Stimulated activated memory B cell treated with anti-CD40 and anti-IgM and Interleukin-4, amounts not matched to agents 10 μg/mL and 1 μg/mL and 100 μg/mL, for 72 hours (primary cell): ENCODE data around the gene IL12A.

Experiments used
- ATAC-seq: fragments of 150-1000 bp; cut with Tn5 transposase; 2 replicates; pipeline ENCODE4 v1.10.0; 2021
- H3K27ac Mint-ChIP-seq: one replicate; pipeline ENCODE4 v1.8.0; 2022; ENCODE audit warnings: mild to moderate bottlenecking, mixed read lengths
- H3K27me3 Mint-ChIP-seq: one replicate; pipeline ENCODE4 v1.8.0; 2022; ENCODE audit warnings: mixed read lengths
- H3K36me3 Mint-ChIP-seq: one replicate; pipeline ENCODE4 v1.8.0; 2022; ENCODE audit warnings: mixed read lengths
- H3K4me1 Mint-ChIP-seq: one replicate; pipeline ENCODE4 v1.8.0; 2022; ENCODE audit warnings: mixed read lengths
- H3K4me3 Mint-ChIP-seq: one replicate; pipeline ENCODE4 v1.8.0; 2022; ENCODE audit warnings: mild to moderate bottlenecking, moderate library complexity, mixed read lengths
- H3K9me3 Mint-ChIP-seq: one replicate; pipeline ENCODE4 v1.8.0; 2022; ENCODE audit warnings: mixed read lengths

The IL12A gene

GRCh38 chr3:159988617-159989271 lies at the start of gene IL12A:
Gene IL12A, plus strand, starts transcription at chr3:159988835.
- H3K36me3 Mint-ChIP-seq: peaks cover 6% of the 10 kb centered on the region

DNA sequence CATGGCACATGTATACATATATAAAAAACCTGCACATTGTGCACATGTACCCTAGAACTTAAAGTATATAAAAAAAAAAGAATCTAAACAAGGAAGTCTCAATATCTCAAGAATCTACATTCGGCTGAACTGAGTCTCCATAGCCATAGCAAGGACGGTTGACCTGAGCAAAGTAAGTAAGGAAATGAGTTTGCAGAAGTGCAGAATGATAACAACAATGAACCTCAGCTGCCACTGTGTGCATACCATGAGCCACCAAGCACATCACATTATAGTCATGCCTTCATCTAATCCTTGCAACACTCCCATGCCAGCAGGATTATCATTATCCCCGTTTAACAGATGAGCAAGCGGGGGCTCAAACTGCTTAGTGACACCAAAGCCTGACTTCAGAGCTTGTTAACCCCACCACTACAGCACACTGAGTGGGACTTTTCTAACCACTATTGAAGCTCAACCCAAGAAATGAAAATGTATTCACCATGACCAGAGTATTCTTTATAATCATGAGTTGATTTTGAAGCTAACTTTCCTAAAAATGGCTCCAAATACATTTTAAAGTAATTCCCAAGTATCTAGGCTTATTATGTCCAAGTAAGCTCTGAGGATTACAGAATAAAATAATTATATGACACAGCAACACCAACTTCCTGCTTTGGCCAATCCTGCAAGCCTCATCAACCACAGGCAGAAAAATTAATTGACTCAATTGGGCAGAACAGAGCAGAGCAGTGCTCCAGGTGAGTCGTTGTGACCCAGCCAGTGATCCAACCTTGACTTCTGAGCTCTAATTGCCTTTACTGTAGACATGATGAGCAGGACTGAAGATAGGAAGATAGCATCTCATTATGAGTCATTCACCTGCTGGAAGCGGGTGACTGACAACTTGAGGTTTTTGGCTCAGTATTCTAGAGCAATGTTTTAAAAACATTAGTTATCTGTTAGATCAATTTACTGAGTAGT lies 47.3 kb upstream of the IL12A start:
- no peak for ATAC-seq
- H3K4me1 Mint-ChIP-seq: peaks cover 4% of the 10 kb centered on the region
- no peaks in the 10 kb centered on the region for H3K36me3 Mint-ChIP-seq
- H3K27ac Mint-ChIP-seq: no peak overlapping the region
- no peak overlapping the region for H3K4me3 Mint-ChIP-seq
- H3K9me3 Mint-ChIP-seq: no peaks in the 10 kb centered on the region
- H3K27me3 Mint-ChIP-seq: peaks cover 9% of the 10 kb centered on the region

More at GRCh38 chr3:159988617-159989271, at the start of gene IL12A:
- H3K4me1 Mint-ChIP-seq: peaks cover 43% of the 10 kb centered on the region
- H3K27ac Mint-ChIP-seq: peak within 1 kb of the TSS; percentile 86
- H3K4me3 Mint-ChIP-seq: peak within 1 kb of the TSS; percentile 87
- peak; percentile 97 for ATAC-seq
- no peaks in the 10 kb centered on the region for H3K27me3 Mint-ChIP-seq
- H3K9me3 Mint-ChIP-seq: no peaks in the 10 kb centered on the region

GRCh38 chr3:159944781-159945180 lies 43.9 kb upstream of the IL12A start:
- no peak for ATAC-seq
- H3K4me1 Mint-ChIP-seq: peaks cover 16% of the 10 kb centered on the region
- no peak overlapping the region for H3K27ac Mint-ChIP-seq
- H3K36me3 Mint-ChIP-seq: no peaks in the 10 kb centered on the region
- peaks cover 19% of the 10 kb centered on the region for H3K27me3 Mint-ChIP-seq
- no peak overlapping the region for H3K4me3 Mint-ChIP-seq
- no peaks in the 10 kb centered on the region for H3K9me3 Mint-ChIP-seq

DNA sequence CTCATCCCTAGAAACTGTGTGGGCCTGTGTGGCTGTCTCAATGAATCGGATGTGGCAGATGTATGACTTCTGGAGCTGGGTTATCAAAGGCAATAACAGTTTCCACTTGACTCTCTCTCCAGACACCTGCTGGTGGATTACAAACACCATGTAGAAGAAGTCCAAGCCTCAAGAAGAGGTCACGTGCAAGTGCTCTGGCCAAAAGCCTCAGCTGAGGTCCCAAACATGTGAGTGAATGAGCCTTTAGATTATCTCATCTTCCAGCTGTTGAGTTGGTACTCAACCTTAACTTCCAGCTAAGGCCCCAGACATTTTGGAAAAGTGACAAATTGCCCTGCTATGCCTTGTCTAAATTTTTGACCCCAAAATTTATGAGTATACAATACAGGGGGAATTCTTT lies 42.7 kb upstream of the IL12A start:
- H3K27ac Mint-ChIP-seq: no peak overlapping the region
- no peak for ATAC-seq
- H3K4me3 Mint-ChIP-seq: no peak overlapping the region
- no peaks in the 10 kb centered on the region for H3K36me3 Mint-ChIP-seq
- H3K27me3 Mint-ChIP-seq: peaks cover 19% of the 10 kb centered on the region
- H3K9me3 Mint-ChIP-seq: no peaks in the 10 kb centered on the region
- H3K4me1 Mint-ChIP-seq: peaks cover 23% of the 10 kb centered on the region

DNA sequence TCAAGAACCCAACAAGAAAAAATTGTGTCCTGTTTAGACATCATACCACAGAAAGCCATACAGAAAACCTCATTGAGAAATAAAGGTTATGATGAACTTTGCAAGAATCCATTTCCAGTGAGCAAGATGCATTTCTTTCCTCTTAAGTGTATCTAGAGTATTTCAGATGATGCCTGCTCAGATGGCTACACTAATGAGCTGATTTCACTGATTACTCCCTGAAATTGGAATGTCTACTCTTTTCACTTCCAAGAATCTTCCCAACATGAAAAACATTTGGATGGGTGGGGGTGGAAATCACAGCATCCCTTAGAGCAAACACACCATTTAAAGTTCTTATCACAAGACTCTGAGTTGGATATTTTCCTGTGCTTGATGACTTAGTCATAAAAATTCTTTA lies 41.4 kb upstream of the IL12A start:
- Mint-ChIP-seq H3K4me1 (peaks cover 19% of the 10 kb centered on the region), H3K27ac (no peak overlapping the region), H3K9me3 (no peaks in the 10 kb centered on the region), H3K27me3 (peaks cover 10% of the 10 kb centered on the region), H3K36me3 (no peaks in the 10 kb centered on the region), H3K4me3 (no peak overlapping the region)
- no peak for ATAC-seq

GRCh38 chr3:159948429-159949144 lies 40.0 kb upstream of the IL12A start:
- Mint-ChIP-seq H3K4me1 (peaks cover 19% of the 10 kb centered on the region), H3K4me3 (no peak overlapping the region)
- peak; percentile 51 for ATAC-seq

GRCh38 chr3:159950156-159950898 lies 38.3 kb upstream of the IL12A start:
- Mint-ChIP-seq H3K4me1 (peaks cover 19% of the 10 kb centered on the region), H3K27me3 (peaks cover 10% of the 10 kb centered on the region), H3K27ac (no peak overlapping the region), H3K4me3 (no peak overlapping the region), H3K9me3 (no peaks in the 10 kb centered on the region), H3K36me3 (no peaks in the 10 kb centered on the region)
- ATAC-seq: peak; percentile 67

More at GRCh38 chr3:159948429-159949144, 40.0 kb upstream of the IL12A start:
- H3K27me3 Mint-ChIP-seq: peaks cover 10% of the 10 kb centered on the region
- no peaks in the 10 kb centered on the region for H3K9me3 Mint-ChIP-seq
- H3K36me3 Mint-ChIP-seq: no peaks in the 10 kb centered on the region
- no peak overlapping the region for H3K27ac Mint-ChIP-seq

GRCh38 chr3:159951540-159951939 lies 37.1 kb upstream of the IL12A start:
- Mint-ChIP-seq H3K27ac (no peak overlapping the region), H3K4me1 (peaks cover 19% of the 10 kb centered on the region), H3K4me3 (no peak overlapping the region), H3K9me3 (no peaks in the 10 kb centered on the region), H3K36me3 (no peaks in the 10 kb centered on the region), H3K27me3 (peaks cover 10% of the 10 kb centered on the region)
- no peak for ATAC-seq

GRCh38 chr3:159953325-159954085 lies 35.1 kb upstream of the IL12A start:
- ATAC-seq: no peak
- no peaks in the 10 kb centered on the region for H3K36me3 Mint-ChIP-seq
- H3K4me3 Mint-ChIP-seq: no peak overlapping the region
- peaks cover 10% of the 10 kb centered on the region for H3K27me3 Mint-ChIP-seq
- peaks cover 3% of the 10 kb centered on the region for H3K9me3 Mint-ChIP-seq
- peaks cover 14% of the 10 kb centered on the region for H3K4me1 Mint-ChIP-seq
- no peak overlapping the region for H3K27ac Mint-ChIP-seq

DNA sequence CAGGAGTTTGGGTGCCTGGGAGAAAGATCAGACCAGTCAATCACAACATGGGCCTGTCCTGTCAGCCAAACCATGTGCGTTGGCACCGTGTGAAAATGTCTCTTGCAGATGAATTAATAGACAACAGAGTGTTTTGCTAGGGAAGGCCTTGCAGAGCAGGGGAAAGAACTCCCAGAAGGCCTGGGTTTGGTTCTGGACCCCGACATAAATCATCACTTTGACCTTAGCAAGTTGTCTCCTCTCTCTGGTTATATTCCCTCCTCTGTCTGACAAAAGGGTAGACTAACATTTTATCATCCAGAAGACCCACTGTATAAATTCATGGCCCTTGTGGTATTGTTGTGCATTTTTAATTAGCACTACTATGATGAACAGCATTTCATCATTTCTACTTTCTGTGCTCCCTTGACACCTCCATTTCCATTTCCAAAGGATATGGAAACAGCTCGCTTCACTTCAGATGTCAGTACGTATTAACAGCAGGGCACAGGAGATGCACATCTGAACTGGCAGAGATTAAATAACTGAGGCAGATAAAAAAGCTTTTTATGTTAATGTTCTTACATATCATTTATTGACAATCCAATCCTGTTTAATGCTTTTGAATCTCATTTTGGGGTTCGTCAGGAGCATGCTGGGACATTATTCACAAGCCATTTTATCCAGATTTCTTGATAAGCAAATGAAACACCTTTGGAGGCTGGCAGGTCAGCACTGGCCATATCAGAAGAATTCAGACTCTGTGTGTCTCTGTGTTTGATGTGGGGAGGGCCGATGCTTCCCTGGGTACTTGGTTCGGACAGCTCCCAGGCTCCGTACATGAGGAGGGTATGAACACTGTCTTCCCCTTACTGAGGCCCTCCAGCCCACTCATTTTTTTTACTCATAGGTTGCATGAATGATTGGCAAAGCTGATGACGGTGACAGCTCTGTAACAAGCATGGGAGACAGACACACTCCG lies 28.2 kb upstream of the IL12A start:
- Mint-ChIP-seq H3K9me3 (peaks cover 3% of the 10 kb centered on the region), H3K27ac (no peak overlapping the region), H3K36me3 (no peaks in the 10 kb centered on the region), H3K4me3 (no peak overlapping the region), H3K4me1 (peaks cover 16% of the 10 kb centered on the region), H3K27me3 (no peaks in the 10 kb centered on the region)
- ATAC-seq: no peak

- Mint-ChIP-seq H3K27me3 (no peaks in the 10 kb centered on the region), H3K27ac (peak overlapping the region; percentile 83), H3K9me3 (no peaks in the 10 kb centered on the region), H3K36me3 (no peaks in the 10 kb centered on the region), H3K4me1 (peaks cover 23% of the 10 kb centered on the region), H3K4me3 (peak overlapping the region; percentile 30)
- peak; percentile 91 for ATAC-seq
Observed at GRCh38 chr3:159964166-159964973, 24.3 kb upstream of the IL12A start.

DNA sequence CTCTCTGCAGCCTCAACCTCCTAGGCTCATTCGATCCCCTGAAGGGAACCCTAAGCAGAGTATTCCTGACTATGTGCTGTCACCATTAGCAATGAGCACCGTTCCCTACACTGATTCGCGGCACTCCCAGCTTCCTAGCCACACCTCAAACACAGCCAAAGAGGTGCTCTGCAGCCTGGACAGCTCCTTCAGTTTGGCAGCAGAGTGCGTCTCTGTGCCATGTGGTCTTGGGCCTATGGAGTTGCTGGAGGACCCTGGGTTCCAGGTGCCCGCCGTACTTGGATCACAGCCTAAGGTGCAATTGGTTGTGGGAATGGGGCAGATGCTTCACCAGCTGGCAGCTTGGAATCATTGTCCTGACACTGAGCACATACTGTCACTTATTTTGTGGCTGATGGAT lies 17.3 kb upstream of the IL12A start:
- Mint-ChIP-seq H3K27ac (no peak overlapping the region), H3K4me1 (peaks cover 7% of the 10 kb centered on the region), H3K9me3 (no peaks in the 10 kb centered on the region), H3K36me3 (no peaks in the 10 kb centered on the region), H3K4me3 (no peak overlapping the region), H3K27me3 (peaks cover 24% of the 10 kb centered on the region)
- ATAC-seq: no peak

GRCh38 chr3:159977295-159977694 lies 11.3 kb upstream of the IL12A start:
- no peak for ATAC-seq
- peaks cover 42% of the 10 kb centered on the region for H3K27me3 Mint-ChIP-seq
- H3K27ac Mint-ChIP-seq: no peak overlapping the region
- no peaks in the 10 kb centered on the region for H3K36me3 Mint-ChIP-seq
- peaks cover 3% of the 10 kb centered on the region for H3K9me3 Mint-ChIP-seq
- no peaks in the 10 kb centered on the region for H3K4me1 Mint-ChIP-seq
- no peak overlapping the region for H3K4me3 Mint-ChIP-seq
